H1 (cell line): ENCODE measurements around the gene USP8. TPM values are rescaled to one million over a fixed set of nuclear protein-coding genes. Genes with fewer than 3 reads are reported as not detected.

Experiments used
- CTCF ChIA-PET: fragments of 300-600 bp; sonication (Branson Sonifier 250); formaldehyde crosslinking; loops from one replicate; lab custom pipeline; 2021; ENCODE audit not compliant: partially characterized antibody; lab: Charles Lee
- POLR2A ChIA-PET: fragments of 300-600 bp; sonication (Branson Sonifier 250); formaldehyde crosslinking; loops from one replicate; lab custom pipeline; 2021; ENCODE audit warnings: inconsistent platforms; ENCODE audit not compliant: partially characterized antibody; lab: Charles Lee
- DNase-seq, 2 experiments: peaks; one replicate each; pipeline versions ENCODE4 v3.0.0 to v3.0.0-alpha.2; 2010 to 2022; ENCODE audit warnings: low spot score in 2 of 2, low read depth in 1 of 2, mixed read lengths in 1 of 2
- FAIRE-seq: peaks from 2 replicates; lab custom pipeline; 2011; peaks lifted over from hg19 to GRCh38; lab: Jason Lieb, UNC
- H2AFZ ChIP-seq: 2 replicates; pipeline ENCODE4 v1.8.1; 2012; ENCODE audit warnings: low read length, inconsistent platforms
- H2AK5ac ChIP-seq: 2 replicates; pipeline ENCODE4 v1.6.1; 2013; ENCODE audit warnings: low read depth, low read length
- H2BK120ac ChIP-seq: replicated peaks from 2 replicates; pipeline ENCODE3; 2013; ENCODE audit warnings: low read depth, low read length, inconsistent platforms
- H2BK12ac ChIP-seq: 2 replicates; pipeline ENCODE4 v1.6.1; 2013; ENCODE audit warnings: low read depth, low read length
- H2BK15ac ChIP-seq: 2 replicates; pipeline ENCODE4 v1.6.1; 2013; ENCODE audit warnings: low read length
- H2BK20ac ChIP-seq: 2 replicates; pipeline ENCODE4 v1.6.1; 2013; ENCODE audit warnings: low read length
- H2BK5ac ChIP-seq: 2 replicates; pipeline ENCODE4 v1.6.1; 2013; ENCODE audit warnings: low read depth, low read length
- H3K14ac ChIP-seq: 2 replicates; pipeline ENCODE4 v1.6.1; 2013; ENCODE audit warnings: inconsistent platforms; ENCODE audit not compliant: insufficient read length
- H3K18ac ChIP-seq: 2 replicates; pipeline ENCODE4 v1.6.1; 2013; ENCODE audit warnings: low read length; ENCODE audit errors: extremely low read depth
- H3K23ac ChIP-seq: 2 replicates; pipeline ENCODE4 v1.6.1; 2013; ENCODE audit warnings: inconsistent platforms; ENCODE audit not compliant: insufficient read length
- H3K23me2 ChIP-seq: 2 replicates; pipeline ENCODE4 v1.6.1; 2013; ENCODE audit warnings: low read depth, low read length
- H3K27ac ChIP-seq: 2 replicates; pipeline ENCODE4 v1.6.1; 2011; ENCODE audit warnings: low read depth, low read length, inconsistent platforms
- H3K27me3 ChIP-seq, 4 experiments: replicated peaks in 1 of 4; 1 replicate in 1 of 4; 2 replicates in 3 of 4; pipeline versions ENCODE4 v1.6.1 to v1.8.1; 2011 to 2013; ENCODE audit warnings: low read length in 3 of 4, mild to moderate bottlenecking in 3 of 4, inconsistent platforms in 2 of 4, mixed read lengths in 2 of 4, moderate library complexity in 1 of 4; ENCODE audit not compliant: control insufficient read depth in 3 of 4, insufficient read depth in 3 of 4; ENCODE audit errors: extremely low read depth in 1 of 4
- H3K36me3 ChIP-seq, 4 experiments: 2 replicates each; pipeline versions ENCODE4 v1.6.1 to v1.8.1; 2011 to 2013; ENCODE audit warnings: mild to moderate bottlenecking in 4 of 4, low read length in 3 of 4, moderate library complexity in 2 of 4, control low read depth in 1 of 4, inconsistent platforms in 1 of 4; ENCODE audit not compliant: insufficient read depth in 4 of 4, control insufficient read depth in 2 of 4
- H3K4ac ChIP-seq: replicated peaks from 2 replicates; pipeline ENCODE3; 2013; ENCODE audit warnings: low read length, low read depth, mixed read lengths, inconsistent platforms; ENCODE audit not compliant: insufficient read length
- H3K4me1 ChIP-seq, 4 experiments: replicated peaks in 1 of 4; 1 replicate in 1 of 4; 2 replicates in 3 of 4; pipeline versions ENCODE4 v1.6.1 to v1.8.1; 2011 to 2013; ENCODE audit warnings: low read length in 3 of 4, inconsistent platforms in 2 of 4, mixed read lengths in 1 of 4; ENCODE audit not compliant: insufficient read depth in 4 of 4, control insufficient read depth in 3 of 4
- H3K4me2 ChIP-seq, 2 experiments: 2 replicates each; pipeline versions ENCODE4 v1.6.1 to v1.8.1; 2011 to 2013; ENCODE audit warnings: low read depth in 2 of 2, low read length in 2 of 2, control low read depth in 1 of 2, inconsistent platforms in 1 of 2, mild to moderate bottlenecking in 1 of 2; ENCODE audit not compliant: insufficient read depth in 1 of 2
- H3K4me3 ChIP-seq, 4 experiments: fragments of 200-600, 300-600 bp in 1 of 4; sonication (generic), shearing (Covaris generic), sonication (Bioruptor Twin) in 1 of 4; 2 replicates each; pipeline versions ENCODE4 v1.5.1 to v1.8.1; 2011 to 2016; ENCODE audit warnings: low read length in 4 of 4, low read depth in 3 of 4, control low read depth in 2 of 4, inconsistent platforms in 2 of 4, mild to moderate bottlenecking in 2 of 4, mixed read lengths in 1 of 4, moderate library complexity in 1 of 4; ENCODE audit not compliant: insufficient read depth in 2 of 4; ENCODE audit errors: extremely low read depth in 1 of 4
- H3K56ac ChIP-seq: replicated peaks from 2 replicates; pipeline ENCODE3; 2013; ENCODE audit warnings: low read depth, mild to moderate bottlenecking, mixed read lengths, low read length, inconsistent platforms; ENCODE audit not compliant: insufficient read length
- H3K79me1 ChIP-seq: 2 replicates; pipeline ENCODE4 v1.6.1; 2013; ENCODE audit warnings: low read depth, low read length, control low read depth
- H3K79me2 ChIP-seq, 2 experiments: 2 replicates each; pipeline versions ENCODE4 v1.6.1 to v1.8.1; 2012 to 2013; ENCODE audit warnings: low read length in 2 of 2, mild to moderate bottlenecking in 2 of 2, inconsistent platforms in 1 of 2; ENCODE audit not compliant: insufficient read depth in 2 of 2, control insufficient read depth in 1 of 2
- H3K9ac ChIP-seq, 4 experiments: replicated peaks in 1 of 4; 1 replicate in 1 of 4; 2 replicates in 3 of 4; pipeline versions ENCODE4 v1.6.1 to v1.8.1; 2011 to 2013; ENCODE audit warnings: low read depth in 3 of 4, low read length in 3 of 4, control low read depth in 2 of 4, mild to moderate bottlenecking in 2 of 4, moderate library complexity in 2 of 4, inconsistent platforms in 1 of 4; ENCODE audit errors: extremely low read depth in 1 of 4
- H3K9me3 ChIP-seq, 2 experiments: 2 replicates each; pipeline versions ENCODE4 v1.6.1 to v1.8.1; 2012 to 2013; ENCODE audit warnings: mild to moderate bottlenecking in 2 of 2, moderate library complexity in 2 of 2, control low read depth in 1 of 2, inconsistent platforms in 1 of 2, low read depth in 1 of 2, low read length in 1 of 2, mixed read lengths in 1 of 2; ENCODE audit not compliant: insufficient read depth in 2 of 2
- H4K20me1 ChIP-seq, 2 experiments: replicated peaks in 1 of 2; 2 replicates each; pipeline versions ENCODE3 to v1.8.1; 2011 to 2013; ENCODE audit warnings: inconsistent platforms in 2 of 2, low read length in 2 of 2, mild to moderate bottlenecking in 1 of 2; ENCODE audit not compliant: insufficient read depth in 2 of 2, control insufficient read depth in 1 of 2
- H4K5ac ChIP-seq: 2 replicates; pipeline ENCODE4 v1.6.1; 2013; ENCODE audit warnings: low read length, low read depth, mixed read lengths, inconsistent platforms; ENCODE audit not compliant: insufficient read length
- H4K8ac ChIP-seq: 2 replicates; pipeline ENCODE4 v1.8.0; 2013; ENCODE audit warnings: mild to moderate bottlenecking, moderate library complexity, low read length, inconsistent platforms; ENCODE audit not compliant: insufficient read depth; ENCODE audit errors: extremely low read depth
- H4K91ac ChIP-seq: replicated peaks from 2 replicates; pipeline ENCODE3; 2013; ENCODE audit warnings: low read length, mixed read lengths, inconsistent platforms; ENCODE audit not compliant: insufficient read length
- JUN ChIP-seq: IDR thresholded peaks from 2 replicates; pipeline ENCODE4 v1.6.1; 2011; ENCODE audit warnings: low read depth, mild to moderate bottlenecking, improper control_type of control experiment, low read length
- RAD21 ChIP-seq, 2 experiments: IDR thresholded peaks in 1 of 2; conservative IDR thresholded peaks in 1 of 2; 2 replicates each; pipeline ENCODE4 v1.6.1; 2011; ENCODE audit warnings: low read depth in 2 of 2, low read length in 2 of 2, improper control_type of control experiment in 1 of 2, inconsistent platforms in 1 of 2, mild to moderate bottlenecking in 1 of 2, moderate library complexity in 1 of 2
- SIX5 ChIP-seq: IDR thresholded peaks from 2 replicates; pipeline ENCODE4 v1.6.1; 2011; ENCODE audit warnings: mild to moderate bottlenecking, low read depth, low read length
- WGBS, 2 experiments: shearing (Covaris generic) in 1 of 2; methylation state at CpG; one replicate each; pipeline versions ENCODE4 v1.1.6 to v1.1.7; 2013 to 2015; ENCODE audit warnings: low lambda C conversion rate in 2 of 2, mixed read lengths in 2 of 2, inconsistent platforms in 1 of 2, low coverage in 1 of 2, missing lambda C conversion rate in 1 of 2; ENCODE audit not compliant: insufficient replicate concordance in 2 of 2, insufficient coverage in 1 of 2, insufficient read length in 1 of 2; ENCODE audit errors: extremely low coverage in 1 of 2, missing lambda C conversion rate in 1 of 2; 5-methylcytosine and 5-hydroxymethylcytosine counted together
- polyA plus RNA-seq, 7 experiments: library from polyadenylated mRNA; depleted of rRNA in 3 of 7; stranded (reverse) in 5 of 7; unstranded in 2 of 7; fragments of >200 nt in 5 of 7; fragments of 200-250 nt in 2 of 7; gene quantifications; 1 replicate in 5 of 7; 2 replicates in 1 of 7; 4 replicates in 1 of 7; pipeline versions ENCODE4 v1.2.1 to v1.2.3, GENCODE V29; 2011 to 2013; ENCODE audit warnings: missing spikeins in 2 of 7, mixed read lengths in 2 of 7
- total RNA-seq: library from RNA; stranded (reverse); fragmentation: NEBNext Ultra II Directional; extraction: Animal tissue kit (Norgen Biotek cat#: 25700); gene quantifications from 2 replicates; pipeline ENCODE4 v1.2.1, GENCODE V29; 2021
- TF ChIP-seq, protein P1 (sequence below): IDR thresholded peaks from 2 replicates; pipeline ENCODE4 v1.6.1; 2012; ENCODE audit warnings: inconsistent platforms

The USP8 gene
- total and polyA plus RNA-seq, 2 of the 8 experiments (the other 6 are each of a cell fraction or from before 2014, with no cell fraction given) = 19.9 to 66.2 TPM

DNA sequence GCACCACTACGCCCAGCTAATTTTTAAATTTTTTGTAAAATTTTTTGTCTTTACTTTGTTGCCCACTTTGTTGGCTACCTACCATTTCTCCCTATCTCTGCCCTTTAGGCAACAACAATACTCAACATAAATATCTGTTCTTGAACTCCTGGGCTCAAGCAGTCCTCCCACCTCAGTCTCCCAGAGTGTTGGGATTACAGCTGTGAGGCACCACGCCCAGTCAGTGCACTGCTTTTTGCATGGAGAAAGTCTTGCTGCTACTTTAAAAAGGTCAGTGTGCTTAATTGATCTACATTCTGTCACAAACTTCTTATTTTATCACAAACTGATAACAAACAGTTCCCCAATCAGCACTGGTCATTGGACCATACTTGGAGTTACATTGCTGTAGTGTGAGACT, 8.0 kb downstream of the USP8 start:
- Histone ChIP-seq H2BK15ac (no peak overlapping the region), H3K27me3 (no peaks in the 10 kb centered on the region), H3K4me1 (no peaks in the 10 kb centered on the region), H2BK20ac (no peak overlapping the region), H2BK120ac (no peak overlapping the region), H2AFZ (no peak overlapping the region), H4K5ac (no peak overlapping the region), H3K18ac (no peak overlapping the region), H3K23me2 (no peaks in the 10 kb centered on the region), H3K79me2 (peaks cover 9 to 85% of the 10 kb centered on the region in 2 experiments; a peak in 3 of 4 replicates), H4K91ac (no peak overlapping the region), H3K14ac (no peak overlapping the region), H3K56ac (no peak overlapping the region), H3K27ac (no peak overlapping the region), H2AK5ac (no peak overlapping the region), H3K4ac (no peak overlapping the region), H3K23ac (no peak overlapping the region), H3K9me3 (no peaks in the 10 kb centered on the region), H4K20me1 (peaks cover 0 to 2% of the 10 kb centered on the region in 2 experiments), H2BK5ac (no peak overlapping the region), H3K9ac (no peak overlapping the region), H3K4me3 (no peak overlapping the region), H2BK12ac (no peak overlapping the region), H3K36me3 (peaks cover 0 to 6% (median 2%) of the 10 kb centered on the region in 4 experiments; a peak in 3 of 8 replicates), H4K8ac (no peak overlapping the region), H3K79me1 (0 out of 2 replicates have a peak, but pooled peaks cover 2% of the 10 kb centered on the region), H3K4me2 (no peak overlapping the region)
- no peak for FAIRE-seq
- ChIA-PET POLR2A (interaction anchor here (1.0 kb wide), 1 partner anchor 70 kb away, joined by 3 read pairs; no protein-coding TSS in a partner anchor), CTCF (no interaction called here)
- no peak for DNase-seq
- TF ChIP-seq, protein P1, sequence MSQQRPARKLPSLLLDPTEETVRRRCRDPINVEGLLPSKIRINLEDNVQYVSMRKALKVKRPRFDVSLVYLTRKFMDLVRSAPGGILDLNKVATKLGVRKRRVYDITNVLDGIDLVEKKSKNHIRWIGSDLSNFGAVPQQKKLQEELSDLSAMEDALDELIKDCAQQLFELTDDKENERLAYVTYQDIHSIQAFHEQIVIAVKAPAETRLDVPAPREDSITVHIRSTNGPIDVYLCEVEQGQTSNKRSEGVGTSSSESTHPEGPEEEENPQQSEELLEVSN = no peak
- TF ChIP-seq RAD21 (IDR thresholded peaks at IDR 0.05 in 1 of 2, conservative IDR thresholded peaks at IDR 0.05 in 1 of 2; ENCODE audit: low read depth in 2 of 2, low read length in 2 of 2) (no peak), SIX5 (no peak), JUN (no peak)
- WGBS, 2 experiments = 82% methylated on average over 2 of the region's 2 CpGs; no CpG with 5 or more reads in 1 of the 2 experiments
